Mucosa of rectum (tissue), 2 donors: ENCODE data around the gene RELCH.

Source experiments
- H3K27ac ChIP-seq, 2 donors: one replicate each; pipeline ENCODE4 v1.7.0; 2013; ENCODE audit warnings: inconsistent platforms in 2 of 2, low read depth in 2 of 2, low read length in 2 of 2
- H3K27me3 ChIP-seq, 2 donors: one replicate each; pipeline ENCODE4 v1.7.0; 2013; ENCODE audit warnings: low read length in 2 of 2; ENCODE audit not compliant: control insufficient read depth in 2 of 2, insufficient read depth in 2 of 2
- H3K36me3 ChIP-seq, 2 donors: one replicate each; pipeline ENCODE4 v1.7.0; 2013; ENCODE audit warnings: low read length in 2 of 2; ENCODE audit not compliant: control insufficient read depth in 2 of 2, insufficient read depth in 2 of 2
- H3K4me1 ChIP-seq, 2 donors: one replicate each; pipeline ENCODE4 v1.7.0; 2013; ENCODE audit warnings: low read length in 2 of 2, mild to moderate bottlenecking in 1 of 2; ENCODE audit not compliant: control insufficient read depth in 2 of 2, insufficient read depth in 2 of 2
- H3K4me3 ChIP-seq, 2 donors: one replicate each; pipeline ENCODE4 v1.7.0; 2013; ENCODE audit warnings: low read length in 2 of 2
- H3K9ac ChIP-seq, 2 donors: one replicate each; pipeline ENCODE4 v1.7.0; 2013; ENCODE audit warnings: low read length in 2 of 2, low read depth in 1 of 2, mild to moderate bottlenecking in 1 of 2
- H3K9me3 ChIP-seq, 2 donors: one replicate each; pipeline ENCODE4 v1.7.0; 2013; ENCODE audit warnings: low read length in 2 of 2; ENCODE audit not compliant: control insufficient read depth in 2 of 2
- donor health status: healthy.
- donor health status: Normal muscosa, but diverticular disease.

Gene RELCH

DNA sequence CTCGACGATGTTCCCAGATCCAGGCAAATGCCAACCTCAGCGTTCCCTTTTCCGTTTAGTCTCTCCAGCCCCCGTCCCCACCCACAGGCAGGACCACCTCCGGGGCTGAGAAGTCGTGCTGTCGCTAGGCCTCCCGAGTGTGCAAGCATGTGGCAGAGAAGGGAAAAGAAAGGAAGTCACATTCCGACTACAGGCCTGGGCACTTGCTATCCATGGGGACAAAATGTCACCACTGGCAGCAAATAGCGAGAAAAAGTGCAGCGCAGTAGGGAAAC is 619 bp upstream of the RELCH start:
- Histone ChIP-seq H3K4me3 (peak overlapping the region; percentile 93 to 98), H3K9ac (peak overlapping the region; percentile 73 to 94), H3K9me3 (no peaks in the 10 kb centered on the region), H3K4me1 (peaks cover 6 to 9% of the 10 kb centered on the region in 2 donors), H3K27me3 (no peaks in the 10 kb centered on the region), H3K36me3 (no peaks in the 10 kb centered on the region), H3K27ac (peak overlapping the region; percentile 81 to 89)

GRCh38 chr18:62187543-62188510 is 772 bp downstream of the RELCH start:
- Histone ChIP-seq H3K36me3 (no peaks in the 10 kb centered on the region), H3K27me3 (no peaks in the 10 kb centered on the region), H3K9me3 (no peaks in the 10 kb centered on the region), H3K9ac (peak overlapping the region; percentile 79 to 84), H3K4me1 (peaks cover 6 to 9% of the 10 kb centered on the region in 2 donors), H3K27ac (peak overlapping the region; percentile 77 to 83), H3K4me3 (peak overlapping the region; percentile 93 to 98)

- no peak overlapping the region for H3K27ac ChIP-seq
- H3K4me1 ChIP-seq, result peaks cover 6 to 9% of the 10 kb centered on the region in 2 donors
- no peaks in the 10 kb centered on the region for H3K27me3 ChIP-seq
- H3K36me3 ChIP-seq, result no peaks in the 10 kb centered on the region
- H3K9me3 ChIP-seq, result no peaks in the 10 kb centered on the region
- H3K4me3 ChIP-seq, result peak overlapping the region; percentile 93 to 98
- peak overlapping the region; percentile 1 to 79 for H3K9ac ChIP-seq
Measured at GRCh38 chr18:62189208-62189607, 2.2 kb downstream of the RELCH start.

DNA sequence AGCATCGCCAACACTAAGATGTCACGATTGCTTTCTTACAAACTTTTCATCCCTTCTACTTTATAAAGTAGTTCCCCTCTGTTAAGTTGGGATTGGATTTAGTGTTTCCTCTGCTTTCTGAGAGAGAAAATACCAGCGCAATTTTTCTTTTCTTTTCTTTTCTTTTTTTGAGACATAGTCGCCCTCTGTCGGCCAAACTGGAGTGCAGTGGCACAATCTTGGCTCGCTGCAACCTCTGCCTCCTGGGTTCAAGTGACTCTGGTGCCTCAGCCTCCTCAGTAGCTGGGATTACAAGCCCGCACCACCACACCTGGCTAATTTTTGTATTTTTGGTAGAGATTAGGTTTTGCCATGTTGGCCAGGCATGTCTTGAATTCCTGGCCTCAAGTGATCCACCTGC is 9.0 kb downstream of the RELCH start:
- Histone ChIP-seq H3K9me3 (no peaks in the 10 kb centered on the region), H3K4me1 (peaks cover 0 to 13% of the 10 kb centered on the region in 2 donors), H3K27ac (no peak overlapping the region), H3K27me3 (no peaks in the 10 kb centered on the region), H3K4me3 (no peak overlapping the region), H3K9ac (no peak overlapping the region), H3K36me3 (no peaks in the 10 kb centered on the region)

- Histone ChIP-seq H3K27ac (peak overlapping the region in 1 of 2 donors; percentile 7), H3K9ac (no peak overlapping the region), H3K27me3 (no peaks in the 10 kb centered on the region), H3K36me3 (no peaks in the 10 kb centered on the region), H3K9me3 (no peaks in the 10 kb centered on the region), H3K4me1 (peaks cover 0 to 19% of the 10 kb centered on the region in 2 donors), H3K4me3 (no peak overlapping the region)
Measured at GRCh38 chr18:62196980-62197379, 9.9 kb downstream of the RELCH start.

DNA sequence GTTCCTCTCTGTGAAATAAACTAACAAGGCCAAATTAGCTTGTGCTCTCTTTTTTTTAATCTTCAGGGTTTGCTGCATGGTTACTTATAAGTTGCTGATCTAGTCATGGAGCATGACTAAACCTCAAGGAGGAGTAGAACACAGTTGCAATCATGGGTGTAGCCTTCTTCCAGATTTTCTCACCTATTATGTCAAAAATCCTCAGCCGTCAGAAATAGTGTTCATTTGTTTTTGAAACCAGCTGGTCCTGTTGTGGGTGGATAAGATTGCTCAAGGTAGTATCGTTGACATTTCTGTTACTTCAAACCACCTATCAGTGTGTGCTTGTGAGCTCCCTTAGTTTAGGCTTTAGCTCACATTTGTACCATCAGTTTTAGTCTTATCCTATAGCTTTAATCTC is 11.2 kb downstream of the RELCH start:
- H3K36me3 ChIP-seq, result no peaks in the 10 kb centered on the region
- no peak overlapping the region for H3K4me3 ChIP-seq
- no peak overlapping the region for H3K27ac ChIP-seq
- no peak overlapping the region for H3K9ac ChIP-seq
- H3K27me3 ChIP-seq, result no peaks in the 10 kb centered on the region
- H3K9me3 ChIP-seq, result no peaks in the 10 kb centered on the region
- peaks cover 3 to 21% of the 10 kb centered on the region in 2 donors for H3K4me1 ChIP-seq

DNA sequence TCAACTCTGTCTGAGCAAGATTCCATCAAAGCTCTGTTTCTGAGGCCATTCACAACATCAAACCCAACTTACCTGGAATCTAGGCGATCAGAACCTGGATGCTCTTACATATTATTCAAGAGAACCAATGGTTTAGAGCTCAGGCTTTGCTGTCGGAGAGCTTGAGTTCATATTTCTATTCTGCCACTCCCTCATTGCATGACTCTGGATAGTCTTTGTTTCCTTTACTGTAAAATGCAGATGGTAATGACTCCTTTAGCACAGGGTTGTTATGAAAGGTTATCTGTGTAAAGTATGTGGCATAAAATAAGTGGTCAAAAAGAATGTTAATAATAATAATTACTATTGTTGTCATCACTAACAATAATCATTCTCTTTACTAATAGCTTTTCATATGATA is 12.6 kb downstream of the RELCH start:
- Histone ChIP-seq H3K9ac (no peak overlapping the region), H3K27ac (peak overlapping the region in 1 of 2 donors; percentile 23), H3K4me3 (no peak overlapping the region), H3K36me3 (no peaks in the 10 kb centered on the region), H3K4me1 (peaks cover 3 to 21% of the 10 kb centered on the region in 2 donors), H3K27me3 (no peaks in the 10 kb centered on the region), H3K9me3 (no peaks in the 10 kb centered on the region)

GRCh38 chr18:62200121-62200914 is 13.3 kb downstream of the RELCH start:
- Histone ChIP-seq H3K9me3 (no peaks in the 10 kb centered on the region), H3K27ac (peak overlapping the region in 1 of 2 donors; percentile 23), H3K9ac (no peak overlapping the region), H3K36me3 (no peaks in the 10 kb centered on the region), H3K4me1 (peaks cover 3 to 21% of the 10 kb centered on the region in 2 donors), H3K27me3 (no peaks in the 10 kb centered on the region), H3K4me3 (no peak overlapping the region)

- Histone ChIP-seq H3K9me3 (no peaks in the 10 kb centered on the region), H3K9ac (no peak overlapping the region), H3K36me3 (no peaks in the 10 kb centered on the region), H3K27me3 (no peaks in the 10 kb centered on the region), H3K4me1 (peaks cover 6 to 28% of the 10 kb centered on the region in 2 donors), H3K4me3 (peak overlapping the region in 1 of 2 donors; percentile 15), H3K27ac (peak overlapping the region in 1 of 2 donors; percentile 5)
Measured at GRCh38 chr18:62201870-62202269, 14.8 kb downstream of the RELCH start.

GRCh38 chr18:62205824-62206223 is 18.8 kb downstream of the RELCH start:
- Histone ChIP-seq H3K9ac (no peak overlapping the region), H3K4me3 (no peak overlapping the region), H3K36me3 (no peaks in the 10 kb centered on the region), H3K27me3 (no peaks in the 10 kb centered on the region), H3K4me1 (peaks cover 8 to 19% of the 10 kb centered on the region in 2 donors), H3K9me3 (no peaks in the 10 kb centered on the region), H3K27ac (peak overlapping the region in 1 of 2 donors; percentile 43)
